ENCODE data around the gene TIMM22.
A peak's percentile ranks its signal among the peaks of the same experiment; 100 is the strongest.
"Not testable (repeated sequence)": the region's sequence is repeated elsewhere in the genome, so short reads cannot be mapped to it uniquely, and the experiment has no call there.

Gene TIMM22

DNA sequence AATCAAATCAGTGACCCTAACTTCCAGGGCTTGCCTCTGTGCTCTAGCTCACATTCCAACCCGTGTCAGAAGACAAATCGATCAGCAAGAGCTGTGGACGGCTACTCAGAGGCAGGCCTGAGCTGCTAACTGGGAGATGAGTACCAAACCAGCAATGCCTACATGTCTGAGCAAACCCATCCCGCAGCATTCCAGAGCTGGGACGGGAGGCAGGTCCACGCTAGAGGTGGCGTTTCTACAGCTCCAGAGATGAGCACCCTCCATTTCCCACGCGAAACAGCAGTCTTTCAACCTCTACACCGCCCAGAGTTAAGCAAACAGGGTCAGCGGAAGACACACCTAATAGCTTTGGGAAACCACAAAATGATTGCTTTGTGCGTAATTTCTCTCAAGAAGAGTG lies 23.9 kb upstream of the TIMM22 start:
- DNase-seq = no peak

DNA sequence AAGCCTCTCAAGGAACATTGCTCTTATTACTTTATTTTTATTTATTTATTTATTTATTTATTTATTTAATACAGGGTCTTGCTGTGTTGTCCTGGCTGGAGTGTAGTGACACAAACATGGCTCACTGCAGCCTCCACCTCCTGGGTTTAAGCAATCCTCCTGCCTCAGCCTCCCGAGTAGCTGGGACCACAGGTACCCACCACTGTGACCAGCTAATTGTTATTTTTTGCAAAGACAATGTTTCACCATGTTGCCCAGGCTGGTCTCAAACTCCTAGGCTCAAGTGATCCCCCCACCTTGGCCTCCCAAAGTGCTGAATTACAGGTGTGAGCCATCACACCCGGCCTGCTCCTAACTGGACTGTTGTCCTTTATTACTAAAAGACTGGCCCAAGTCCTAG lies 22.2 kb upstream of the TIMM22 start:
- DNase-seq = not testable (repeated sequence)

DNA sequence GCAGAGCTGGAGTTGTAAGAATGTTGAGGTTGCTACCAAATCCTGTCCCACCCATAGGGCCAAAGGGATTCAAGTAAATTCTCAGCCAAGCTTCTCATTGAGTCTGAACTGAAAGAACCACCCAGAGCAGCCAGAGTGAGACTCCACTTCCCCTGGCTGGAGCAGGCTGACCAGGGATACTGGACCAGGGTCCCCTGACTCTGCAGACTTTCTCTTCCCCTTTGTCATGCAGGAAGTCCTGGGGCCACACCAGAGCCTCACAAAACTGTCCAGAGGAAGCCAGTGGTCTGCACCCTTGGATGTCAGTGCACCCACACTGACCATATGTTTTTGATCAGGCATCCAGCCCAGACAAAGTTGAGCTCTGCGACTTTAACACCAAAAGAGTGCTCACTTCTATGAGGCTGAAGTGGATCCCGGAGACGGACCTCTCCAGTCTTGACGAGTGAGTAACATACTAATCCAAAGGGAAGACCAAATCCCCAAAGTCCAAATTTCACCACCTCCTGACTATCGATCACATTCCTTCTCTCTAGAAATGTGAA lies 21.5 kb upstream of the TIMM22 start:
- no peak for DNase-seq

DNA sequence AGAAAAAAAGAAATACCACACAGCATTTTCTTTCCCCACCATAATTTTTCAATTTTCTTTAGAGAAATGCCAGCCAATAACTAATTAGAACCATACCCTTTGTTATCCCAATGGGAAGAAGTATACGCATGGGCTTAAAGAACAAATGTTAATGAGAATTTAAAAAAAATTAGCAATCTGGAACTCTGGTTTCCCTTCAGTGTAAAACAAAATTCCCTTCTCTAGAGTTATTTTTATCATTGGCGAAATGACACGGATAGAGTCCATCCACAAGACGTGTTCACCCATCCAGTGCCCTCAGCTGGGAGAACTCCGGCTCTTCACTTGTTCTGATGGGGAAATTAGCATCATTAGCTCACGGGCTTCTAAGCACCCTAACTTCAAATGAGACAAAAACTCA lies 20.6 kb upstream of the TIMM22 start:
- DNase-seq = no peak

DNA sequence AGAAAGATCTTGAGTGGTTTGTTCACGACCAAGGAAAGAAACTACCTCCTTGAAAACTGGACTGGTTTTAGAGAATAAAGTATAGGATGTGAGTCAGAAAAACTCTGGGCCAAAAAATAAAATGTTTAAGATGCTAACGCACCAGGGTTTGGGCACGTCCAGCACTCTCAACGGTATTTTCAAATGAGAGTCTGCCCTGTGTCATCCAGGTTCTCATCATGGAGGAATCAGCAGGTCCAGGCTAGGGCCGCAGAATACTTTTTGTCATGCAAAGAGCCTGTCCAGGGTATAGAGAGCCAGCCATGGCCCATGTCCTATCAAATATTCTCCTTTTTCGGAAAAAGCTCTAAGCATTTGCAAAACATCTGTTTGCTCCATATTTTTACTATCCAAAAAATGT lies 19.8 kb upstream of the TIMM22 start:
- no peak for DNase-seq

DNA sequence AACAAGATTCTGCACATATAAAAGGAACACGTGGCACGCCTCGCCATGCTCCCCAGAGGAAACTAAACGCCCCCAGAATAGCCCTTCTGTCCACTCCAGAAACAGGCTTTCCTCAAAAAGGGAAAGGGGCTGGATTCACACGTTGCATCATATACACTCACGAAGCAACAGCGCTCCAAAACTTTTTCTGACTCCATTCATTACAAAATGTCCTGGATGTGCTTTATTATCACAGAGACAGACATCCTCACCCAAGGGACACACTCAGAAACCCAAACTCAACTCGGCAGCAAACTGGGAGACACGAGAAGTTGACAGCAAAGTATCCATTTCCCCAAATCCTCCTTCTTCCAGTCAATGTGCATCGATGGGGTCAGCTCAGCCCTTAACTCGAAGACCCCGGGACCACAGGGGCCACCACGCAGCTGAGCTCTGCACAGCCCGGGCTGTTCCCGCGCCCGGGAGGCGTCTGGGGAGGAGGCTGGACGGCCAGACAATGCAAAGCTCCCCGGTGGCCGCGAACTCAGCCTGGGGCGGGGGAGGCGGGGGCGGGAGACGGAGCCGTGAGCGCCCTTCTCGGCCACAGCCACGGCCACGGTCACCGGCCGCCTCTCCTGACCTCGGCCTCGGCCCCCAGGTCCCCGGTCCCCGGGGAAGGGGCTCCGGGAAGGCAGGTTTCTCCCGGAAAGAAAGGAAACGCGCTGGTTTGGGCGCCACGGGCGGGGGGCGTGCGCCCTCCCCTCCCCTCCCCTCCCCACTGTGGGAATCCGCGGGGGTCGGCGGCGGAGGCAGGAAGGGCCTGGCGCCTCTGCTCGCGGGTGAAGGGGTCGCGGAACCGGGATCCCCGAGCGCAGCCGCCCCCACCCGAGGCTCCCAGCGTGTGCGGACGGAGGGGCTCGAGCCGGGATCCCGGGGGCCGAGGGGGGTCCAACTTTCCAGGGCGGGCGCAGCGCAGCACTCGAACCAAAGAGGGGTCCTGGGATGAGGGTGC lies 18.5 kb upstream of the TIMM22 start:
- no peak for DNase-seq

DNA sequence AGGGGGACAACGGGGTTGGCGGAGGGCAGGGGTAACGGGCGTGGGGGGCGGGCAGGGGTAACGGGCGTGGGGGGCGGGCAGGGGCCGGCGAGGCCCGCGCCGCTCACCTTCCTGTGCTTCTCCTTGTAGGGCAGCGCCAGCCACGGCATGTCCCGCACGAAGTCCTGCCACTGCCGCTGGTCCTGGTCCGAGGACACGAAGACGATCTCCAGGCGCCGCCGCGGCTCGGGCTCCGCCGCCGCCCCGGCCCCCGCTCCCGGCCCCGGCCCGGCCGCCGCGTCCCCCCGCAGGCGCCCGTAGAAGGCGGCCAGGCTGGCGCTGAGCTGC lies 17.8 kb upstream of the TIMM22 start:
- DNase-seq = no peak

DNA sequence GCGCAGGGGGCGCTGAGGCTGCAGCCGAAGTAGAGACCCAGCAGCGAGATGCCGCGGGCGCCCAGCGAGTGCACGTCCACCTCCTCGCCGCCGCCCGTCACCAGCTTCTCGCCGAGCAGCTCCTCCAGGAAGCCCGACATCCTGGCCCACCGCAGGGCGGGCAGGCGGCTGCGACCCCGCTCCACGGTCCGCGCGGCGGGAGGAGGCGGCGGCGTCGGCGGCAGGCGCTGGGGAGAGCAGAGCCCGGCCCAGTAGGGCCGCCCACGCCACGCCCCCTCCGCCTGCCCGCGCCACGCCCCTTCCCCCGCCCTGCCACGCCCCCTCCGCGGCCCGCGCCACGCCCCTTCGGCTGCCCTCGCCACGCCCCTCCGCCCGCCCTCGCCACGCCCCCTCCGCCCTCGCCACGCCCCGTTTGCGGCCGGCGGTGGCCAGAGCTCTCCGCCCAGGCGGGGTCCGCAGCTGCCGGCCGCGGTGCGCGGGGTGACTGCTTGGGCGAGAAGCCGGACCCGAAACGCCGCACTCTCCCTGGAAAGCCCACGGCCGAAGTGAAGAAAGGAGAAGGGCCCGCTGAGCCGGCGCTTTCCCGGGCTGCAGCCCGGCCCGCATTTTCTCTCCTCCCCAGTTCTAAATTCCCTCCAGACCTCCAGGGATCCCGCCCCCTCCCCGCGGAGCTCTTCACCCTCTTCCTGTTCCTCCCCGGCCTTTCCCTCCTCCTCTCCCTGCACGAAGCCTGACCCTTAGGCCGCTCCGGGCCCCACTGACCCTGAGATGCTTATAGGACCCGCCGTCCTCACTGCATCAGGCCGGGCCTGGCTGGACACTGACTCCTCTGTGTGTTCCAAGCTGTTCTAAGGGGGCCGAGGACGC lies 17.2 kb upstream of the TIMM22 start, which contains the start of gene NXN:
TSS of gene NXN (minus strand) at position 238 of the 867 bp plus-strand sequence.
- peak; percentile 69 for DNase-seq

DNA sequence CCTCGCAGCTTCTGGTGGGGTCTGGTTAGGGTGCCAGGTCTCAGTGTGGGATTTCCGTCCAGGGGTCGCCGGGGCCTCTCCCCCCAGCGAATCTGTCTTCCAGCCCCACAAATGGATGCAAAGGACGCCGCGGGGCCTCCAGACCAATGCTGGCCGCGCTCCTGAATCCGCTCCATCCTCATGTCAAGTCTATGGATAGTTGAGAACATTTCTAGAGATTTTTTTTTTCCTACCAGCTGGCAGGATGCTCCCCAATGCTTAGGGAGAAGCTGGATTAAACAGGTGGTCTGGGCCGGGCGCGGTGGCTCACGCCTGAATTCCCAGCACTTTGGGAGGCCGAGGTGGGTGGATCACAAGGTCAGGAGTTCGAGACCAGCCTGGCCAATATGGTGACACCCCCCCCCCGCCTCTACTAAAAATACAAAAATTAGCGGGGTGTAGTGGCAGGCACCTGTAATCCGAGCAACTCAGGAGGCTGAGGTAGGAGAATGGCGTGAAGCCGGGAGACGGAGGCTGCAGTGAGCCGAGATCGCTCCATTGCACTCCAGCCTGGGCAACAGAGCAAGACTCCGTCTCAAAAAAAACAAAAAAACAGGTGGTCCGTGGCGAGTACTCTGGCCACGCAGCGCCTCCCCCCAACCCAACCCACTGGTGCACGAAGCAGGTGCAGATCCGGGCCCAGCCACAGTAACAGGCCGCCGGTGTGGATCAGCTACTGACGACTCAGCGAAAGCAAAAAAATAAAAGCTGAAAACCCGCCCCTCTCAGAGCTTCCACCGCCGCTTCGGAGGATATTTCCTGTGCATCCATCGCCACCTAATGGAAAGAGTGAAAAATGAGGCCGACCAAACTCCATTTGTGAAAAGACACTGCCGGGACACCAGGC lies 16.3 kb upstream of the TIMM22 start:
- peak; percentile 86 for DNase-seq

DNA sequence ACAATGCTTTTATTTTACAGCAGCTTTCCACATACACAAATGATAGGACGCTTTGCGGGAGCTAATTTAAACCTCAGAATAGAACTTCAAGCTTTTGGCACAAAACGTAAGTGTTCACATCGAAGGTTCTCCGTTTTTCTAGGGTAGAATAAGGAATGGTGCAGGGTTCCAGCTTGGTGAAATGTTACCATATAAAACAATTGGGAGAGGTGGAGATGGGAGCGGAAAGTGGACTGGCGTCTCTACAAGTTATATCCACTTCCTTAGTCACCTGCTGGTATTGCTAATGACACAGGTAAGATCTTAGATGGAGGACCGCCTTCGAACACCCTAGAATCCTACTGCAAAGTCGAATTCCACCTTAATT lies 15.7 kb upstream of the TIMM22 start:
- DNase-seq = no peak

DNA sequence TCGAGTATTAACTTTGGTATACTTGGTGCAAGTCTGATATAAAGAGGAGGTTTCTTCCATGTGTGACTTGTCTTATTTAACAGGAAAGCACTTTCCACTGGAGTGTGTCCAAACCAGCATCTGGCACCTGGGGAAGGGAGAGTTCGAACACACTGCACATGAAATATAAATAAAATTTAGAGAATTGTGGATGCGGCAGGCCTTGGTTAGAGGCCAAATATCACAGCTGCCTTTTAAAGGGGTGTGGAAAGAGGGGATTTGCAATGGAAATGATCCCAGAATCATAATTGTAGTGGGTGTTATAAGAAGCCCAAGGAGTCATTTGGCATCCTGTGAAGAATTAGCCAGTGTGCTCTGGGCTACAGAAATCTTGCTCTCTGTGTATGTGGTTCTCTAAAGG lies 13.0 kb upstream of the TIMM22 start:
- DNase-seq = no peak

DNA sequence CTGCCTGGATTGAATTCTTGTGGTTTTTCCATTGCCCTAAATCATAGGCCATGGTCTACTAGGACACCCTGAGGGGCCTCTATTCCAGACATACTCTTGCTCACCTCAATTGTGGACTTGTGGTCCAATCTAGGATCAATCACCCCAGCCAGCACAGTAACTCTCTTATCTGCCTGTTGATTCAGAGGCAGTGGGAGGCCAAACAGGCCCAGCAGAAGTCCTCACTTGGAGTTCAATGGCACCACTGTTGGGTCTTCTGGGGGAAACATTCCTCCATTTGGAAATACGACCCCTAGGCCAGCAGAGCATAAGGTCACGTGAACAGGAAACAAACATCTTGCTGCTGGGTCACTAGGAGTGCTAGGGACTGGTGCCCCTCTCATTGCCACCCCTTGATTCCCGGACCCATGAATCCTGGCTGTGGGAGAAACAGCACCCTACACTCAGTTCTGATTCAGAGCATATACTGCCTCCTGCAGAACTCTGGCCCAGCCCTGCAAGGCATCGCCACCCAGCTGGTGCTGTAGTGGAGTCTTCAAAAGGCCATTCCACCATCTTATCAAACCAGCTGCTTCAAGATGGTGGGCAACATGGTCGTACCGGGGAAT lies 10.5 kb upstream of the TIMM22 start:
- no peak for DNase-seq

DNA sequence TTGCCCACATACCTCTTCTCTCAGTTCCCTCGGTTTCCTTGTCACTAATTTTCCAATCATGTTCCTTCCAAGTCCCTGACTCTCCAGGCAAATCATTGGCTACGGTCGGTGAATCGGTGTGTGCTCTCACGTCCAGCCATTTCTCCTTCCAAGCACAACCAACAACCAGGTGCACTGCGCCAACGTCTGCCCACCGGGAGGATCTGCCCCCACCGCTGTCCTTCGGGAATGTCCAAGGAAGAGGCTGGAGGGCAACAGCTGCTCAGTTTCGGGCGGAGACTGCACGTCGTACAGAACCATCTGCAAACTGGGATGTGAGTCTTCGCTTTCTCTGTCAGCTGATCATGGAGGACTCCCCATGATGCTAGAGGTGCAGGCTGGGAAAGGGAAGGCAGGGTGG lies 9.0 kb upstream of the TIMM22 start:
- DNase-seq = no peak

DNA sequence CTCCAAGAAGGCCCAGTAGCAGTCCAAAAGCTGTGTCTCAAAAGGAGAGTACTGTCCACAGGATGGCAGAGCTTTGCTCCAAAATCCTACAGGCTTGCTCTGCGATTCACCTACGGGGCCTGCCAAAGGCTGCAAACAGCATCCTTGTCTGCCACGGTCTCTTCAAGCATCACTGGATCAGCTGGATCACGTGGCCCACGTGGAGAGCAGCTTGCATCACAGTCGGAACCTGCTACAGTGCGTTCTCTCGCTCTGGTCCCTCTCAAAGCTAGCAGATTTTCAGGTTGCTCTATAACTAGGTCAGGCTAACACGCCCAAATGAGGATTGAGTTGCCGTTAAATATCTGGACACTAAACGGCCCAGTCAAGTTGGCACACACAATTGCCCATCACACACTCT lies 8.4 kb upstream of the TIMM22 start:
- no peak for DNase-seq

DNA sequence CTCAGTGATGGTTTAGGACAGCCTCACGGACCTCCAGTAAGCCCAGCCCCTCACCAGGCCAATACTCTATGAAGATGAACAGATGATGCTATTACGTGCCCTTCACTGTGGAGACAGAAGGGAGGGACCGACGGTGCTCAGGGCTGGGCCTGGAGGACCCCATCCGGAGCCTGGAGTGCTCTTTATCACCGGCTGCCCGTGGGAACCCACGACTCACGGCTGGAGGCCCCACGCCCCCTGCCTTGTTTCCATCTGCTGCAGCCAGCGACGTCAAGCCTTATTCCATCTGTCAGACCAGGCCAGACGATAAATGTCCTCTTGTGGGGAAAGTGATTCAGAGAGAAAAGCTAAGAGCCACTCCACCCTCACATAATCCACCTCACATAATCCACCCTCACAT lies 4.0 kb upstream of the TIMM22 start:
- DNase-seq = no peak

DNA sequence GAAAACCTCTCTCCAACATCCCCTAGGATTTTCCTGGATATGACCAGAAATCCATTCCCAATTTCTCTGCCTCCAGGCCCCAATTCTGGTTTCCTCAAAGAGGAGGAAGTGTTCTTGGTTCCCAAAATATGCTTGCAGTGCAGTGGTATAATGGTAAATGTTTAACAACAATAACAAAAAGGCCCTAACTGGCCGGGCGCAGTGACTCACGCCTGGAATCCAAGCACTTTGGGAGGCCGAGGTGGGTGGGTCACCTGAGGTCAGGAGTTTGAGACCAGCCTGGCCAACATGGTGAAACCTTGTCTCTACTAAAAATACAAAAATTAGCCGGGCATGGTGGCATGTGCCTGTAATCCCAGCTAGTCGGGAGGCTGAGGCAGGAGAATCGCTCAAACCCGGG lies 1.6 kb upstream of the TIMM22 start:
- DNase-seq = not testable (repeated sequence)

DNA sequence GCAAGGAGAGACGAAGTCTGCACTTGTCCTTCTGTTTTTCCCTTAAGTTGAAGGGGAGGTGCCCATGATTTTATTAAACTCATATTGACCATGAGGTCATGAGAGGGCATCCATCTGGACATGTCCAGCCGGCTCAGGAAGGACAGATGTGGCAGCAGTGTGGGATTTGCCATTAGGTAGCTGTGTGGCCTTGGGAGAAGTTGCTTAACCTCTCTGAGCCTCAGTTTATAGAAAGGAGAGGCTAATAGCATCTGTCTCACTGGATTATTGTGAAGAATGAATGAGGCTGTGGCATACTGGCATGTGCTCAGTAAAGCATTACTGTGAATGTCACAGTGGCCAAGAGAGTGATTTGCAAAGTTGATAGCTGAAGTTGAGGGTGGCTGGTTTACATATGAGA lies 1.2 kb downstream of the TIMM22 start:
- no peak for DNase-seq

DNA sequence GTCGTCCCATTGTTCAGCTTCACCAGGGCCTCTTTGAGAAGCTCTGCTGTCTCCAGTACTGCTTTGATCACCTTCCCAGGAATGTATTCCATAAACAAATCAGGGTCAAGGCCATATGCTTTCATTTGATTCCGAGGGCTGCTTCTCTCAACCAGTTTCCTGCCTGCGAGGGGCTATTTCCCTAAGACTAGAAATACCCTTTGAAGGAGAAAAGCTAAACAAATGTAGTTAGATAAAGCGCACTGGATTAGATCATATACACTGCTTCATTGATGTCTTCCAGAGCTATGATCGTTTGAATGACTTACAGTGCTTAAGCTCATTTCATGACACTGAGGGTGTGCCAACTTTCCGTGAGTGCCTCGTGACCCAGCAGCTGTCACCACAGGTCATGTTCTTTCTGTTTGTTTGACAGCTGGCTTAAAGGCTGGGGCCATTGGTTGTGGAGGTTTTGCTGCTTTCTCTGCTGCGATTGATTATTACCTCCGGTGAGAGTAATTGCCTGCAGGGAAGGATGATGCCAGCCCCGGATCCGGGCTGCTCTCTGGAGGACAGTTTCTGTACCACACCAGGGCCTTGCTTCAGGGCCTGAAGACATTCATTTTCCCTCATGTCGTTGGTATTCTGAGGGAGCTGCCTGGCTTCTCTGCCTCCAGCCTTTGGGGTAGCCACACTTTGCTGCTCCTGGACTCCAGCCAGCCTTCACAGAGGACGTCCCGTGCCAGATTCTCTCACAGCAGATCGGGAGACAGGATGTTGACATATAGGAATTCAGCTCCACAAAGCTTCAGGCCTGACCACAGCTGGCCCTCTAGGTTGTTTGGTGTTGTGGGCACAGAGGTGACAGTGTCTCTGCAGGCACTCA lies 3.9 kb downstream of the TIMM22 start:
- DNase-seq = no peak

DNA sequence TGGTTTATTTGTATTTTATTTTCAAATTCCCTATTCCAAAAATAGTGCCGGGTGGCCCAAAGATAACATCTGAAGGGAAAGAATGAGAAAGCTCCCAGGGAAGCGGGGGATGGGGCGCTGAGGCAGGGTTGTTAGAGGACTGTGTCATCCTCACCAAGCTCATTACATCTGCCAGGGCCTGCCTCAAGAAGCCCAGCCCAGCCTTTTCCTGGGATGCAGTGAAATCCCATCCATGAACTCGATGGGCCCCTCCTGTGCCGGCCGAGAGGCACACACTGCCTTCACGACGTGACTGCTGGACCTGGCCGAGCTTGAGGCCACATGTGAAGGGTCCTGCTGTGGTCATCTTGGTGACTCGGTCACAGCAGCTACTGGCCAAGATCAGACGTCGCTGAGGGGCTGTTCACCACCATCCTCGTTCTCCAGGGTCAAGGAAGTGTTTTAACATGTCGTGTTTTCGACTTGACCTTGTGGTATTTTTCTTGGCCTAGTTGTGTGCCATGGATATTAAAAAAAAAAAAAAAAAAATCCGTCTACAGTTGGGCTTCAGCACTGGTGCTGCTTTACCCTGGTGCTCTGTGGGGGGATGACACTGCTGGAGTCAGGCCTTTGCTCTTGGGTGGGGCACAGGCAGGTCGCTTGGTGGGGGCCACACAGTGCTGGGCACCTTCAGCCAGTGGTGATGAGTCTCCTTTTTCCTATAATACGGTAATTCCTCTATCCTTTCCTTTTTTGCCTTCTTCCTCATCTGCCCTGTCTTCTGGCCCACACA lies 4.9 kb downstream of the TIMM22 start:
- no peak for DNase-seq

DNA sequence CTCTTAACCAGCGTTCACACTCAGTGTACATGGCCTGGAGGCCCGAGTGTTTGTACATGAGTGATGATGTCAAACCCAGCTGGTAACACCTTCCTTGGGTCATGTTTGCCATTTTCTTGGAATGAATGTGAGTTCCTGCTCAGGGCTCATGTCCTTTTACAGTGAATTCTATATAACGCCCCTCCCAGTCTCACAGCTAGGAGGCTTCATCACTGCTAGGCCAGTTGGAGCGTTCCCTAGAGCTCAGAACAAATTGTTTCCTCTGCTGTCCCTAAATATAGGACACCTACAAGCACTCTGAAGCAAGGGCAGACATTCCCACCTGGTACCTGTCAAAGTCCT lies 5.5 kb downstream of the TIMM22 start:
- DNase-seq = no peak

Measured in NCI-H345 (cell line).